Keratinocyte (primary cell): Measurements from ENCODE around the gene LSM4. TPM values are rescaled to one million over a fixed set of nuclear protein-coding genes. Genes with fewer than 3 reads are reported as not detected.

Experiments used
- DNase-seq: peaks from one replicate; pipeline ENCODE4 v3.0.0-alpha.2; 2011; ENCODE audit warnings: low read depth, missing footprints, low spot score
- FAIRE-seq: peaks from 2 replicates; lab custom pipeline; 2011; peaks lifted over from hg19 to GRCh38; lab: Jason Lieb, UNC
- H2AFZ ChIP-seq: 2 replicates; pipeline ENCODE4 v1.6.0; 2012; ENCODE audit warnings: low read length, control low read depth, inconsistent platforms; ENCODE audit not compliant: control insufficient read depth
- H3K27ac ChIP-seq: 2 replicates; pipeline ENCODE4 v1.5.1; 2011; ENCODE audit warnings: low read length; ENCODE audit not compliant: control insufficient read depth, insufficient read depth
- H3K27me3 ChIP-seq: 3 replicates; pipeline ENCODE4 v1.6.0; 2011; ENCODE audit warnings: low read length; ENCODE audit not compliant: control insufficient read depth, insufficient read depth; ENCODE audit errors: extremely low read depth
- H3K36me3 ChIP-seq, 2 experiments: 2 replicates in 1 of 2; 3 replicates in 1 of 2; pipeline ENCODE4 v1.5.1; 2011; ENCODE audit warnings: low read length in 2 of 2, mild to moderate bottlenecking in 1 of 2; ENCODE audit not compliant: control insufficient read depth in 2 of 2, insufficient read depth in 2 of 2; ENCODE audit errors: extremely low read depth in 1 of 2
- H3K4me1 ChIP-seq: 3 replicates; pipeline ENCODE4 v1.5.1; 2011; ENCODE audit warnings: low read length; ENCODE audit not compliant: control insufficient read depth, insufficient read depth; ENCODE audit errors: extremely low read depth
- H3K4me2 ChIP-seq: 3 replicates; pipeline ENCODE4 v1.6.0; 2011; ENCODE audit warnings: low read depth, low read length; ENCODE audit not compliant: control insufficient read depth, insufficient read depth; ENCODE audit errors: extremely low read depth
- H3K4me3 ChIP-seq, 3 experiments: fragments of 200-600 bp in 1 of 3; sonication (generic) in 1 of 3; 2 replicates in 2 of 3; 3 replicates in 1 of 3; pipeline ENCODE4 v1.5.1; 2011 to 2016; ENCODE audit warnings: low read length in 3 of 3, mild to moderate bottlenecking in 3 of 3, control low read depth in 2 of 3, inconsistent platforms in 1 of 3, low read depth in 1 of 3, mixed read lengths in 1 of 3, mixed run types in 1 of 3, moderate library complexity in 1 of 3; ENCODE audit not compliant: control insufficient read depth in 2 of 3, insufficient read depth in 2 of 3; ENCODE audit errors: extremely low read depth in 1 of 3
- H3K79me2 ChIP-seq: 2 replicates; pipeline ENCODE4 v1.6.0; 2012; ENCODE audit warnings: low read length; ENCODE audit not compliant: control insufficient read depth, insufficient read depth
- H3K9ac ChIP-seq: 3 replicates; pipeline ENCODE4 v1.6.0; 2011; ENCODE audit warnings: low read length; ENCODE audit not compliant: control insufficient read depth, insufficient read depth; ENCODE audit errors: extremely low read depth
- H3K9me1 ChIP-seq: 3 replicates; pipeline ENCODE4 v1.6.0; 2011; ENCODE audit warnings: low read length; ENCODE audit not compliant: control insufficient read depth, insufficient read depth; ENCODE audit errors: extremely low read depth
- H3K9me3 ChIP-seq: 2 replicates; pipeline ENCODE4 v1.5.1; 2012; ENCODE audit warnings: low read depth, low read length; ENCODE audit not compliant: control insufficient read depth
- H4K20me1 ChIP-seq: 3 replicates; pipeline ENCODE4 v1.6.0; 2011; ENCODE audit warnings: low read length; ENCODE audit not compliant: control insufficient read depth, insufficient read depth; ENCODE audit errors: extremely low read depth
- EZH2 ChIP-seq: IDR thresholded peaks from one replicate; pipeline ENCODE4 v1.6.1; 2012; ENCODE audit warnings: inconsistent platforms, mild to moderate bottlenecking, low read length, moderate library complexity
- dilution Hi-C: fragments of 300-500 bp; cut with MboI; formaldehyde crosslinking; loops from one replicate; pipeline ENCODE4 v1.7.0; 2020; ENCODE audit warnings: low sequenced_read_pairs; ENCODE audit not compliant: extremely low pct_ligation_motif_present
- polyA plus RNA-seq, 5 experiments: library from polyadenylated mRNA; depleted of rRNA in 3 of 5; stranded (reverse) in 3 of 5; stranded (forward) in 1 of 5; unstranded in 1 of 5; fragments of >200 nt; gene quantifications; 1 replicate in 1 of 5; 2 replicates in 3 of 5; 3 replicates in 1 of 5; pipeline versions ENCODE4 v1.2.1 to v1.2.3, GENCODE V29; 2011 to 2012; ENCODE audit warnings: missing spikeins in 2 of 5, low read depth in 1 of 5, low replicate concordance in 1 of 5
- TF ChIP-seq, protein P1 (sequence below), 3 experiments: IDR thresholded peaks in 1 of 3; conservative IDR thresholded peaks in 1 of 3; optimal IDR thresholded peaks in 1 of 3; 2 replicates in 2 of 3; 3 replicates in 1 of 3; pipeline versions ENCODE3 to v1.5.1; 2011; ENCODE audit warnings: low read length in 3 of 3, mild to moderate bottlenecking in 3 of 3, moderate library complexity in 2 of 3, control low read depth in 1 of 3, inconsistent platforms in 1 of 3; ENCODE audit not compliant: insufficient read depth in 2 of 3; ENCODE audit errors: extremely low read depth in 1 of 3

LSM4 gene
- polyA plus RNA-seq, 1 donor (not counting 4 experiments of a cell fraction or from before 2014, with no cell fraction given), result 162 TPM

DNA sequence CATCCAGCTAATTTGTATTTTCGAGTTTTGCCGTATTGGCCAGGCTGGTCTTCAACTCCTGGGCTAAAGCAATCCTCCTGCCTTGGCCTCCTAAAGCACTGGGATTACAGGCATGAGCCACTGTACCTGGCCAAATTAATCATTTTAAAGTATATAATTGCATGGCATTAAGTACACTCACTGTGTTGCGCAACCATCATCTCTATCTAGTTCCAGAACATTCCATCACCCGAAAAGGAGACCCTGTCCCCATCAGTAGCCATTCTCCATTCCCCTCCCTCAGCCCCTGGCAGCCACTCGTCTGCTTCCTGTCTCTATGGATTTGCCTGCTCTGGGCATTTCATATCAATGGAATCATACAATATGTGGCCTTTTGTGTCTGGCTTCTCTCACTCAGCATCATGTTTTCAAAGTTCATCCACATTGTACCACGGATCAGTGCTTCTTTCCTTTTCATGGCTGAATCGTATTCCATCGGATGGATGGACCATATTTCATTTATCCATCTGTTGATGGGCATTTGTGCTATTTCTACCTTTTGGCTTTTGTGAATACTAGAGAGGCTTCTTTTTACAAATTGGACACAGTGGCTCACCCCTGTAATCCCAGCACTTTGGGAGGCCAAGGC, 30.6 kb upstream of the LSM4 start:
- Histone ChIP-seq H3K79me2 (no peaks in the 10 kb centered on the region), H3K4me1 (no peaks in the 10 kb centered on the region), H3K9me1 (no peaks in the 10 kb centered on the region), H3K9ac (no peak overlapping the region), H3K4me3 (no peak overlapping the region), H2AFZ (no peak overlapping the region), H3K27ac (no peak overlapping the region), H3K4me2 (no peak overlapping the region), H3K9me3 (no peaks in the 10 kb centered on the region), H4K20me1 (no peaks in the 10 kb centered on the region), H3K27me3 (no peaks in the 10 kb centered on the region), H3K36me3 (peaks cover 0 to 4% of the 10 kb centered on the region in 2 experiments)
- FAIRE-seq (no peak), DNase-seq (no peak)
- TF ChIP-seq, protein P1, sequence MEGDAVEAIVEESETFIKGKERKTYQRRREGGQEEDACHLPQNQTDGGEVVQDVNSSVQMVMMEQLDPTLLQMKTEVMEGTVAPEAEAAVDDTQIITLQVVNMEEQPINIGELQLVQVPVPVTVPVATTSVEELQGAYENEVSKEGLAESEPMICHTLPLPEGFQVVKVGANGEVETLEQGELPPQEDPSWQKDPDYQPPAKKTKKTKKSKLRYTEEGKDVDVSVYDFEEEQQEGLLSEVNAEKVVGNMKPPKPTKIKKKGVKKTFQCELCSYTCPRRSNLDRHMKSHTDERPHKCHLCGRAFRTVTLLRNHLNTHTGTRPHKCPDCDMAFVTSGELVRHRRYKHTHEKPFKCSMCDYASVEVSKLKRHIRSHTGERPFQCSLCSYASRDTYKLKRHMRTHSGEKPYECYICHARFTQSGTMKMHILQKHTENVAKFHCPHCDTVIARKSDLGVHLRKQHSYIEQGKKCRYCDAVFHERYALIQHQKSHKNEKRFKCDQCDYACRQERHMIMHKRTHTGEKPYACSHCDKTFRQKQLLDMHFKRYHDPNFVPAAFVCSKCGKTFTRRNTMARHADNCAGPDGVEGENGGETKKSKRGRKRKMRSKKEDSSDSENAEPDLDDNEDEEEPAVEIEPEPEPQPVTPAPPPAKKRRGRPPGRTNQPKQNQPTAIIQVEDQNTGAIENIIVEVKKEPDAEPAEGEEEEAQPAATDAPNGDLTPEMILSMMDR (optimal IDR thresholded peaks at IDR 0.05 in 1 of 3, IDR thresholded peaks at IDR 0.05 in 1 of 3, conservative IDR thresholded peaks at IDR 0.05 in 1 of 3; ENCODE audit: extremely low read depth in 1 of 3, insufficient read depth in 2 of 3, low read length in 3 of 3), result no peak
- no peak for TF ChIP-seq EZH2
- dilution Hi-C loops, result no loop called here

DNA sequence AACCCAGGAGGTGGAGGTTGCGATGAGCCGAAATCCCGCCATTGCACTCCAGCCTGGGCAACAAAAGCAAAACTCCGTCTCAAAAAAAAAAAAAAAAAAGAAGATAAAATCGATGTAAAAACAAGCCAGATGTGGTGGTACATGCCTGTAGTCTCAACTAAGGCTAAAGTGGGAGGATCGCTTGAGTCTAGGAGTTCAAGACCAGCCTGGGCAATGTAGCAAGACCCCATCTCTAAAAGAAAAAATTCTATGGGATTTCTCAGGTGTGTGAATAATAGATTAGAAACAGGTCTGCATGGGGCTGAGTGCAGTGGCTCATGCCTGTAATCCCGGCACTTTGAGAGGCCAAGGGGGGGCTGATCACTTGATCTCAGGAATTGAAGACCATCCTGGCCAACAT, 28.7 kb upstream of the LSM4 start:
- dilution Hi-C loops, result no loop called here

More for the DNA sequence above, 28.7 kb upstream of the LSM4 start:
- no peak overlapping the region for H3K4me2 ChIP-seq
- H3K36me3 ChIP-seq, result no peaks in the 10 kb centered on the region
- no peaks in the 10 kb centered on the region for H3K9me1 ChIP-seq
- H3K4me1 ChIP-seq, result no peaks in the 10 kb centered on the region
- no peaks in the 10 kb centered on the region for H3K9me3 ChIP-seq
- H3K79me2 ChIP-seq, result no peaks in the 10 kb centered on the region
- H3K4me3 ChIP-seq, result no peak overlapping the region
- no peaks in the 10 kb centered on the region for H3K27me3 ChIP-seq
- H3K27ac ChIP-seq, result no peak overlapping the region
- H4K20me1 ChIP-seq, result no peaks in the 10 kb centered on the region
- FAIRE-seq (no peak), DNase-seq (no peak)
- H3K9ac ChIP-seq, result no peak overlapping the region
- no peak overlapping the region for H2AFZ ChIP-seq
- TF ChIP-seq, protein P1 (optimal IDR thresholded peaks at IDR 0.05 in 1 of 3, IDR thresholded peaks at IDR 0.05 in 1 of 3, conservative IDR thresholded peaks at IDR 0.05 in 1 of 3; ENCODE audit: extremely low read depth in 1 of 3, insufficient read depth in 2 of 3, low read length in 3 of 3), result no peak
- no peak for TF ChIP-seq EZH2
